H9 (cell line): ENCODE measurements around the gene PRKCB. TPM values are rescaled to one million over a fixed set of nuclear protein-coding genes. Genes with fewer than 3 reads are reported as not detected.

Source experiments
- DNase-seq: peaks from one replicate; pipeline ENCODE4 v3.0.0-alpha.2; 2017
- H2AFZ ChIP-seq: one replicate; pipeline ENCODE4 v1.6.1; 2013; ENCODE audit warnings: mild to moderate bottlenecking, low read length, control low read depth, moderate library complexity
- H2AK5ac ChIP-seq: 2 replicates; pipeline ENCODE4 v1.6.1; 2013; ENCODE audit warnings: low read length, control low read depth, mixed read lengths; ENCODE audit not compliant: insufficient read length
- H2BK120ac ChIP-seq: one replicate; pipeline ENCODE4 v1.6.1; 2013; ENCODE audit warnings: low read depth, mild to moderate bottlenecking, low read length, control low read depth, inconsistent platforms; ENCODE audit not compliant: poor library complexity, severe bottlenecking
- H2BK12ac ChIP-seq: 2 replicates; pipeline ENCODE4 v1.6.1; 2013; ENCODE audit warnings: low read length, control low read depth, mixed read lengths, low read depth; ENCODE audit not compliant: insufficient read length
- H2BK15ac ChIP-seq: 2 replicates; pipeline ENCODE4 v1.6.1; 2013; ENCODE audit warnings: low read depth, low read length, control low read depth
- H2BK20ac ChIP-seq: one replicate; pipeline ENCODE4 v1.6.1; 2013; ENCODE audit warnings: low read depth, mild to moderate bottlenecking, low read length, control low read depth, inconsistent platforms; ENCODE audit not compliant: poor library complexity, severe bottlenecking
- H2BK5ac ChIP-seq: 2 replicates; pipeline ENCODE4 v1.6.1; 2013; ENCODE audit warnings: low read length, control low read depth, mixed read lengths; ENCODE audit not compliant: insufficient read length
- H3K14ac ChIP-seq: 2 replicates; pipeline ENCODE4 v1.6.1; 2013; ENCODE audit warnings: low read length, control low read depth; ENCODE audit not compliant: insufficient read depth
- H3K18ac ChIP-seq: 2 replicates; pipeline ENCODE4 v1.6.1; 2013; ENCODE audit warnings: low read depth, mild to moderate bottlenecking, mixed read lengths, low read length, control low read depth; ENCODE audit not compliant: insufficient read length
- H3K23ac ChIP-seq: 2 replicates; pipeline ENCODE4 v1.6.1; 2013; ENCODE audit warnings: low read length, control low read depth, mixed read lengths, low read depth; ENCODE audit not compliant: insufficient read length
- H3K23me2 ChIP-seq: 2 replicates; pipeline ENCODE4 v1.6.1; 2013; ENCODE audit warnings: low read depth, mild to moderate bottlenecking, mixed read lengths, low read length, control low read depth; ENCODE audit not compliant: insufficient read length, poor library complexity, severe bottlenecking
- H3K27ac ChIP-seq: 2 replicates; pipeline ENCODE4 v1.5.1; 2013; ENCODE audit warnings: low read length, control low read depth, mixed read lengths, low read depth; ENCODE audit not compliant: insufficient read length
- H3K27me3 ChIP-seq: 2 replicates; pipeline ENCODE4 v1.6.1; 2013; ENCODE audit warnings: low read length, control low read depth, inconsistent platforms; ENCODE audit not compliant: insufficient read depth
- H3K4ac ChIP-seq: 2 replicates; pipeline ENCODE4 v1.6.1; 2013; ENCODE audit warnings: low read depth, mild to moderate bottlenecking, control low read depth, inconsistent platforms, low read length, moderate library complexity
- H3K4me1 ChIP-seq: 2 replicates; pipeline ENCODE4 v1.6.1; 2013; ENCODE audit warnings: low read length, control low read depth, inconsistent platforms; ENCODE audit not compliant: insufficient read depth
- H3K4me2 ChIP-seq: 2 replicates; pipeline ENCODE4 v1.6.1; 2013; ENCODE audit warnings: low read length, control low read depth, mixed read lengths; ENCODE audit not compliant: insufficient read length, insufficient read depth
- H3K56ac ChIP-seq: 2 replicates; pipeline ENCODE4 v1.6.1; 2013; ENCODE audit warnings: low read depth, mild to moderate bottlenecking, mixed read lengths, low read length, control low read depth; ENCODE audit not compliant: insufficient read length
- H3K79me1 ChIP-seq: 2 replicates; pipeline ENCODE4 v1.6.1; 2013; ENCODE audit warnings: low read depth, mild to moderate bottlenecking, moderate library complexity, low read length, control low read depth, inconsistent platforms; ENCODE audit not compliant: insufficient read depth, poor library complexity, severe bottlenecking
- H3K79me2 ChIP-seq: 2 replicates; pipeline ENCODE4 v1.6.1; 2013; ENCODE audit warnings: low read length, control low read depth, inconsistent platforms; ENCODE audit not compliant: insufficient read depth
- H3K9ac ChIP-seq: 2 replicates; pipeline ENCODE4 v1.6.1; 2013; ENCODE audit warnings: low read length, control low read depth, mixed read lengths; ENCODE audit not compliant: insufficient read length; ENCODE audit errors: extremely low read depth
- H3K9me3 ChIP-seq: one replicate; pipeline ENCODE4 v1.6.1; 2013; ENCODE audit warnings: low read depth, low read length, inconsistent platforms; ENCODE audit not compliant: control insufficient read depth
- H3T11ph ChIP-seq: one replicate; pipeline ENCODE4 v1.6.1; 2013; ENCODE audit warnings: mild to moderate bottlenecking, low read length, control low read depth, inconsistent platforms
- H4K20me1 ChIP-seq: one replicate; pipeline ENCODE4 v1.6.1; 2013; ENCODE audit not compliant: control insufficient read depth, insufficient read length, insufficient read depth
- H4K5ac ChIP-seq: 2 replicates; pipeline ENCODE4 v1.6.1; 2013; ENCODE audit warnings: low read depth, mild to moderate bottlenecking, mixed read lengths, low read length, control low read depth; ENCODE audit not compliant: insufficient read length
- H4K8ac ChIP-seq: replicated peaks from 2 replicates; pipeline ENCODE4 v1.6.1; 2013; ENCODE audit warnings: low read length, control low read depth, mixed read lengths, low read depth; ENCODE audit not compliant: insufficient read length
- H4K91ac ChIP-seq: 2 replicates; pipeline ENCODE4 v1.6.1; 2013; ENCODE audit warnings: low read depth, mild to moderate bottlenecking, moderate library complexity, mixed read lengths, low read length, control low read depth; ENCODE audit not compliant: insufficient read length
- H3K27ac Mint-ChIP-seq, 3 experiments: 2 replicates in 2 of 3; 3 replicates in 1 of 3; pipeline ENCODE4 v1.8.0; 2020 to 2021; ENCODE audit warnings: mixed read lengths in 3 of 3, mild to moderate bottlenecking in 1 of 3, moderate library complexity in 1 of 3
- H3K27me3 Mint-ChIP-seq: 2 replicates; pipeline ENCODE4 v1.8.0; 2021; ENCODE audit warnings: low read depth, mild to moderate bottlenecking, moderate library complexity, mixed read lengths
- H3K36me3 Mint-ChIP-seq, 3 experiments: 2 replicates in 2 of 3; 3 replicates in 1 of 3; pipeline ENCODE4 v1.8.0; 2020 to 2021; ENCODE audit warnings: low read depth in 3 of 3, mixed read lengths in 3 of 3; ENCODE audit not compliant: insufficient read depth in 1 of 3
- H3K4me1 Mint-ChIP-seq, 2 experiments: 2 replicates each; pipeline ENCODE4 v1.8.0; 2020; ENCODE audit warnings: mixed read lengths in 2 of 2
- H3K4me3 Mint-ChIP-seq, 2 experiments: 2 replicates in 1 of 2; 3 replicates in 1 of 2; pipeline ENCODE4 v1.8.0; 2020 to 2021; ENCODE audit warnings: mild to moderate bottlenecking in 2 of 2, mixed read lengths in 2 of 2, moderate library complexity in 1 of 2
- H3K9me3 Mint-ChIP-seq, 2 experiments: 2 replicates in 1 of 2; 3 replicates in 1 of 2; pipeline ENCODE4 v1.8.0; 2020; ENCODE audit warnings: mild to moderate bottlenecking in 2 of 2, mixed read lengths in 2 of 2, moderate library complexity in 1 of 2
- CTCF ChIP-seq: fragments of 200-600 bp; sonication (generic); conservative IDR thresholded peaks from 3 replicates; pipeline ENCODE4 v1.8.0; 2021; ENCODE audit warnings: antibody characterized with exemption, mild to moderate bottlenecking
- WGBS: extraction: QIAGEN DNeasy Blood & Tissue Kit; methylation state at CpG from one replicate; pipeline ENCODE4 v1.1.7; 2013; ENCODE audit warnings: missing lambda C conversion rate, low lambda C conversion rate, mixed read lengths; ENCODE audit not compliant: insufficient read length; ENCODE audit errors: extremely low coverage; 5-methylcytosine and 5-hydroxymethylcytosine counted together
- total RNA-seq: library from RNA; stranded (reverse); gene quantifications from 2 replicates; pipeline ENCODE4 v1.2.1, GENCODE V29; 2021

Gene PRKCB
- total RNA-seq, 1 experiment from 2014 or later = 7.0 TPM

DNA sequence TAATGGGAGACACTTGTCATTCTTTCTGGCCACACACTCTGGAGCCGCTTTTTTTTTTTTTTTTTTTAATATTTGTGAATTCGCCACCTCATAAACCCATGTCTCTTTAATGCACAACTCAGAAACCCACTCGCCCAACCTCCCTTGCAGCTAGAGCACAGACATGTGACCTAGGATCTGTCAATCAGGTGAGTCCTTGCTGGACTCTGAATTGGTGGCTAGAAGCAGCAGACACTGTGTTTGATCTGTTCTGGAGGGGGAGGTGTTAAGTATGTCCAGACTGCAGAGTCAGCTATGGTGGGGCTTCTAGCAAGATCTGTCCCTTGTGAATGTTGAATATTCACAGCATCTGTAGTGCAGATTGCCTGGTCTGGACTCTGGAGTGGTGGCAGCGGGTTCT is 112.1 kb downstream of the PRKCB start:
- no peak overlapping the region for H3K14ac ChIP-seq
- DNase-seq = no peak
- H2AK5ac ChIP-seq = no peak overlapping the region
- H2BK12ac ChIP-seq = no peak overlapping the region
- no peak overlapping the region for H3K23ac ChIP-seq
- no peak overlapping the region for H2AFZ ChIP-seq
- H3K4ac ChIP-seq = no peak overlapping the region
- TF ChIP-seq CTCF = no peak
- H4K20me1 ChIP-seq = no peaks in the 10 kb centered on the region
- no peak overlapping the region for H2BK120ac ChIP-seq
- no peak overlapping the region for H2BK20ac ChIP-seq
- no peaks in the 10 kb centered on the region for H3K23me2 ChIP-seq
- no peak overlapping the region for H4K5ac ChIP-seq
- no peak overlapping the region for H2BK5ac ChIP-seq
- H3K18ac ChIP-seq = no peak overlapping the region
- no peaks in the 10 kb centered on the region for H3K9me3 ChIP-seq
- H3K4me1 ChIP-seq = peaks cover 14% of the 10 kb centered on the region; the same call in 1 of the 2 replicates
- H3K79me2 ChIP-seq = no peaks in the 10 kb centered on the region
- no peak overlapping the region for H4K91ac ChIP-seq
- H3K4me2 ChIP-seq = no peak overlapping the region
- Mint-ChIP-seq H3K4me3 (no peak overlapping the region), H3K27me3 (peaks cover 5% of the 10 kb centered on the region), H3K27ac (no peak overlapping the region), H3K36me3 (no peaks in the 10 kb centered on the region), H3K9me3 (no peaks in the 10 kb centered on the region), H3K4me1 (peaks cover 20 to 27% of the 10 kb centered on the region in 2 experiments)
- no peak overlapping the region for H2BK15ac ChIP-seq
- no peaks in the 10 kb centered on the region for H3K27me3 ChIP-seq
- H3K79me1 ChIP-seq = no peaks in the 10 kb centered on the region
- H3K56ac ChIP-seq = no peak overlapping the region
- H3T11ph ChIP-seq = no peak overlapping the region
- no peak overlapping the region for H3K27ac ChIP-seq
- no peak overlapping the region for H4K8ac ChIP-seq
- WGBS = no CpG with 5 or more reads among the region's 4 CpGs
- no peak overlapping the region for H3K9ac ChIP-seq
